Measurements from ENCODE around the gene ZNF195. TPM values are rescaled to one million over a fixed set of nuclear protein-coding genes. Genes with fewer than 3 reads are reported as not detected.

The ZNF195 gene
- total RNA-seq, 6 experiments from 2014 or later: 6.9 to 10.1 (median 7.5) TPM

GRCh38 chr11:3353066-3353465, 25.9 kb downstream of the ZNF195 start:
- WGBS (ENCODE audit: insufficient coverage, low coverage, low lambda C conversion rate, missing lambda C conversion rate): 84% methylated on average over 4 of the region's 5 CpGs
- no peak for DNase-seq
- H3K4me1 ChIP-seq: no peaks in the 10 kb centered on the region
- no peaks in the 10 kb centered on the region for H3K27me3 ChIP-seq
- no peak overlapping the region for H3K4me3 ChIP-seq
- peaks cover 0 to 9% (median 3%) of the 10 kb centered on the region in 4 donors for H3K9me3 ChIP-seq
- H3K27ac ChIP-seq: no peak overlapping the region
- TF ChIP-seq POLR2A (IDR thresholded peaks at IDR 0.05) (no peak), CTCF (IDR thresholded peaks at IDR 0.05) (no peak)
- ATAC-seq: no peak
- H3K36me3 ChIP-seq: no peaks in the 10 kb centered on the region
- intact Hi-C loops (cut with DNase I): no loop called here

GRCh38 chr11:3347127-3347526, 31.8 kb downstream of the ZNF195 start:
- Histone ChIP-seq H3K4me3 (no peak overlapping the region), H3K36me3 (no peaks in the 10 kb centered on the region), H3K9me3 (peaks cover 0 to 7% (median 0%) of the 10 kb centered on the region in 4 donors), H3K4me1 (no peaks in the 10 kb centered on the region), H3K27ac (no peak overlapping the region), H3K27me3 (no peaks in the 10 kb centered on the region)
- WGBS (ENCODE audit: insufficient coverage, low coverage, low lambda C conversion rate, missing lambda C conversion rate): 62% methylated on average over 1 of the region's 1 CpG
- ATAC-seq (no peak), DNase-seq (no peak)
- TF ChIP-seq CTCF (IDR thresholded peaks at IDR 0.05) (no peak), POLR2A (IDR thresholded peaks at IDR 0.05) (no peak)
- intact Hi-C loops (cut with DNase I): no loop called here

GRCh38 chr11:3346587-3346986, 32.4 kb downstream of the ZNF195 start:
- Histone ChIP-seq H3K27ac (no peak overlapping the region), H3K9me3 (peaks cover 0 to 7% (median 0%) of the 10 kb centered on the region in 4 donors), H3K36me3 (no peaks in the 10 kb centered on the region), H3K4me1 (no peaks in the 10 kb centered on the region), H3K4me3 (no peak overlapping the region), H3K27me3 (no peaks in the 10 kb centered on the region)
- no peak for TF ChIP-seq POLR2A (IDR thresholded peaks at IDR 0.05)
- DNase-seq (no peak), ATAC-seq (no peak)
- intact Hi-C loops (cut with DNase I): no loop called here
- 56% methylated on average over 3 of the region's 9 CpGs for WGBS (ENCODE audit: insufficient coverage, low coverage, low lambda C conversion rate, missing lambda C conversion rate)

GRCh38 chr11:3345736-3346135, 33.2 kb downstream of the ZNF195 start:
- ATAC-seq: no peak
- H3K27me3 ChIP-seq: no peaks in the 10 kb centered on the region
- no peak overlapping the region for H3K4me3 ChIP-seq
- H3K4me1 ChIP-seq: no peaks in the 10 kb centered on the region
- DNase-seq: no peak
- H3K36me3 ChIP-seq: no peaks in the 10 kb centered on the region
- H3K27ac ChIP-seq: no peak overlapping the region
- 61% methylated on average over 5 of the region's 10 CpGs for WGBS (ENCODE audit: insufficient coverage, low coverage, low lambda C conversion rate, missing lambda C conversion rate)
- intact Hi-C loops (cut with DNase I): no loop called here
- TF ChIP-seq POLR2A (IDR thresholded peaks at IDR 0.05) (no peak), CTCF (IDR thresholded peaks at IDR 0.05) (no peak)
- H3K9me3 ChIP-seq: peaks cover 0 to 7% (median 0%) of the 10 kb centered on the region in 4 donors

- no peak overlapping the region for H3K4me3 ChIP-seq
These were observed 34.4 kb downstream of the ZNF195 start for GRCh38 chr11:3344327-3345174.

More at GRCh38 chr11:3344327-3345174, 34.4 kb downstream of the ZNF195 start:
- WGBS (ENCODE audit: insufficient coverage, low coverage, low lambda C conversion rate, missing lambda C conversion rate): 62% methylated on average over 6 of the region's 6 CpGs
- DNase-seq (no peak), ATAC-seq (no peak)
- no peak overlapping the region for H3K27ac ChIP-seq
- intact Hi-C loops (cut with DNase I): no loop called here
- no peak for TF ChIP-seq CTCF (IDR thresholded peaks at IDR 0.05)
- TF ChIP-seq POLR2A (IDR thresholded peaks at IDR 0.05): no peak
- H3K4me1 ChIP-seq: no peaks in the 10 kb centered on the region
- no peaks in the 10 kb centered on the region for H3K36me3 ChIP-seq
- no peaks in the 10 kb centered on the region for H3K27me3 ChIP-seq
- no peaks in the 10 kb centered on the region for H3K9me3 ChIP-seq

All from right lobe of liver (tissue), 6 donors.